Stimulated activated CD4-positive, alpha-beta T cell treated with anti-CD3 and anti-CD28 coated beads, Interleukin-1b, Interleukin-23, amount 100 ng/mL, for 24 hours (primary cell): ENCODE data around the gene ASGR1.

Source experiments
- DNase-seq, 4 experiments: peaks; one replicate each; pipeline ENCODE4 v3.0.0-alpha.2; 2020; ENCODE audit warnings: low read depth in 4 of 4, low spot score in 1 of 4

Gene ASGR1

GRCh38 chr17:7216242-7217112 lies 37.3 kb upstream of the ASGR1 start:
- DNase-seq = no peak

DNA sequence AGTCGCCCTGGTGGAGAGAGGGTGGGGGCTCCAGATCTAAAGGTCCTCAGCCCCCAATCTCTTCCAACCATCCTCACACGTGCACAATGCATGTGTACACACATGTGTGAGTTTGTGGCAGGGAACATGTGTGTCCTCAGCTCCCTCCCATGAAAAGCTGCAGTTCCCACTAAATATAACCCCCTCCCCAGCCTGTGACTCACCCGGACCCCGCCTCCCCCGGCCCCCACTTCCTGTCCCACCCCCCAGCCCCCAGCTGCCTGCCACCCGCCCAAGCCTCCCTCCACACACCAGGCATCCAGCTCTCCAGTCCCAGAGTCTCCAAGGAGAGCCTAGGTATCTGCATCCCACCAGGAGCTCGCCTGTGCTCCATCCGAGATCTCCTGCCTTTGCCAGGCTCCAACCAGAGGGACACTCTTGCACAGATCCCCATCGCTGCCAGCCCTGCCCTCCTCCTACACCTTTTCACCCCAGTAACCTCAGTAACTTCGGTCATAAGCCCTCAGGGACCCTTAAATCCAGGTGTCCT lies 36.5 kb upstream of the ASGR1 start:
- DNase-seq = no peak

GRCh38 chr17:7215136-7215638 lies 36.0 kb upstream of the ASGR1 start:
- no peak for DNase-seq

GRCh38 chr17:7214300-7215135 lies 35.3 kb upstream of the ASGR1 start:
- DNase-seq = peak; percentile 98 to 100 (median 98)

GRCh38 chr17:7213895-7214299 lies 34.7 kb upstream of the ASGR1 start:
- no peak for DNase-seq

DNA sequence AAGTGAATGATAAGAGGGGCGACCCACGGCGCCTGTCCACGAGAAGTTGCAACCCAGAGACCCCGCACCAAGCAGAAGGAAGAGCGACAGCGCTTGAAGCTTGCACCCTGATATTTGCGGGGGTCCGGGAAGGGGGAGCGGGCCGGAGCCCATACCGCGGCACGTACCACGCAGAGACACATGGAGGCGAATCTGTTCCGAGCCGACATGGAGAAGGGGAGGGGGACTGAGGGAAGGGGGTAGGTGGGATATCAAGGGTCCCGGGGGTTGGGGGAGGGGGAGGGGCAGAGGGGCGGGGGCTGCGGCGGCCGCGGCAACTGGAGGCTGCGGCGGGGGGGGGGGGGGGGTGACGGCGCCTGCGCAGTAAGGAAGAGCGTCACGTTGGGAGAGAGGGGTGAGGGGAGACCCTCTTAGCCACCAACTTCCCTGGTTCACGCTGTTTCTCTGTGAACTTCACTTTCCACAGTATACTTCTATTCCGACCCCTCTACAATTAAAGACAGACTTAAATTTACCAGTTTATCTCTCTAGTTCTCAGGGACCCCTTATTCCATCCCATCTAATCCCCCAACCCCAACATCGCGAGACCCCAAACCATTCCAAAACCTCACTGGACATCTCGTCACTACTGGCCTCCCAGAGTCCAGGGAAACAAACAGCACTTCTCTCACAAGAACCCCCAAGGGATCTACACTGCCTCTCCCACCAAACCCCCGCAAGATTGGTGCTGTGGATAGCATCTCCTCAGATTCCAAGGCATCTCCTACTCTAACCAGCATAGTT lies 32.5 kb upstream of the ASGR1 start:
- no peak for DNase-seq

DNA sequence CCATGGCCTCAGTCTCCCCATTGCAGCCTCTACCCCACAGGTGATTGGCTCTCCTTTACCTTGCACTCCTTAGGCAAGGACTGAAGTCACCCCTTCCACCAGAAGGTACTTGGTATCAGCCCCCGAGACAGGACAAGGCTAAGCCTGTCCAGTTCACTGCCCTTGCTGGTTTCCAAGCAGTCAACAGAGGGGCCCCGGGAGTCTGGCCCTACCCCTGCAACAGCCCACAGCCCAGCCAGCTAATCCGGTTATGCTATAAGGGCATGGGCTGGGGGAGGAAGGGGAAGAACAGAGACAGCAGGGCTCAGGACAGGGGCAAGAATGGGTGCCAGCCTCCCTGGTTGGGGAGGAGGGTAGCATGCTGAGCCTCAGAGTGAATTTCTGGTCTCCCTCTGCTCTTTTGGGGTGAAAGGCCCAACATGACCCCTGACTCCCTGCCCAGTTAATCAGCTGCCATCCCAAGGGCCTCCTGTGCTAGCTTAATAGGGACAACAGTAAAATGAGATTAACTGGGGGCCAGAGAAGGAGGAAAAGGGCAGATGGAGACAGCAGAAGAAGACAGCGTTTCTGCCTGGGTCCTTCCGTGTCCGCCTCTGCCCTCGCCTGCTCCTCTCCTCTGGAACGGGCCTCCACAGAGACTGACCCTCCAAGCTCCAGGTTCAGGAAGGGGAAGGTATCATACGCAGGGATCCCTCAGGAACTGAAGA lies 29.7 kb upstream of the ASGR1 start:
- no peak for DNase-seq

- no peak for DNase-seq
Measured at GRCh38 chr17:7208027-7208571, 28.9 kb upstream of the ASGR1 start.

DNA sequence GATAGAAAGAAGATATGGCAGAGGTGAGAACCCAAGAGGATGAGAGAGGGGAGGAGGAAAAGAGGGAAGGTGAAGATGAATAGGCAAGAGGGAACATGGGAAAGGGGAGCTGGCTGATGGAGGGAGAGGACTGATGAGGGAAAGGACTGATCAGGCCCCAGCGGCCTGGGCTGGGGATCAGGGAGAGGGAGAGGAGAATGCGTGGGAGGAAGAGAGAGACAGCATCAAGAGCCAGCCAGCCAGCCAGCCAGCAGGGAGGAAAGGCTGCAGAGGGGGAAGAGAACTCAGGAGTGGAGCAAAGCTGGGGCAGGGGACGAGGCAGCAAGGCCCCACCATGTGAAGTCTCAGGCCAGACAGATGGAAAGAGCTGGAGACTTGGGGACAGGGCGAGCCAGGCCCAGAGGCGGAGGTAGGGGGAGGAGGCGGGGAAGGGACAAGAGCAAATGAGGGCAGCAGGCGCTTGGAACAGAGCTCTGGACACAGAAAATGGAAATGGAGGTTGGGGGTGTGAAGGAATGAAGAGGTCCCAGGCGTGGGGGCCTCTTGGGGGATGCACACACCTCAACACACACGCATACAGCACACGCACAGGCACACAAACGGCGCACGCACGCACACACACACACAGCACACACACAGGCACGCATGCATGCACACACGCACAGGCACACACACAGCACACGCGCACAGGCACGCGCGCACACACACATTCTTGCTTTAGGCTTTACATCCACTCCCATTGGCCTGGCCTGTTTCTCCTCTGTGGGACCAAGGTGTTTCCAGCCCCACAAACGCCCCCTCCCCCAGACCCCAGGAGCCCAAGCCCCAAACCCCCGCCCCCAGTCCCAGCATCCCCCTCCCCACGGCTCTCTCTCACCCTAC lies 28.2 kb upstream of the ASGR1 start:
- no peak for DNase-seq

DNA sequence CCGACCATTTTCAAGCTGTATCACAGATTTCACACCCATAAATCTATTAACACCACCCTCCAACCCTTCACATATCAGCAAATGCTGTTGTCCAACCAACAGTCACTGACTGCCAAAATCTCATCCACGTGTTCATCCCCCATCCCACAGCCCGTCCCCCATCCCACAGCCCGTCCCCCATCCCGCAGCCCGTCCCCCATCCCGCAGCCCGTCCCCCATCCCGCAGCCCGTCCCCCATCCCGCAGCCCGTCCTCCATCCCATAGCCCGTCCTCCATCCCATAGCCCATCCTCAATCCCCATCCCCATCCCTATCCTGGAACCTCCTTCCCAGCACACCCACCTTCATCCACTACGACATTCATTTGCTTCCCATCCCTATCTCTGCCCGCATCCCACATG lies 26.4 kb upstream of the ASGR1 start:
- no peak for DNase-seq

DNA sequence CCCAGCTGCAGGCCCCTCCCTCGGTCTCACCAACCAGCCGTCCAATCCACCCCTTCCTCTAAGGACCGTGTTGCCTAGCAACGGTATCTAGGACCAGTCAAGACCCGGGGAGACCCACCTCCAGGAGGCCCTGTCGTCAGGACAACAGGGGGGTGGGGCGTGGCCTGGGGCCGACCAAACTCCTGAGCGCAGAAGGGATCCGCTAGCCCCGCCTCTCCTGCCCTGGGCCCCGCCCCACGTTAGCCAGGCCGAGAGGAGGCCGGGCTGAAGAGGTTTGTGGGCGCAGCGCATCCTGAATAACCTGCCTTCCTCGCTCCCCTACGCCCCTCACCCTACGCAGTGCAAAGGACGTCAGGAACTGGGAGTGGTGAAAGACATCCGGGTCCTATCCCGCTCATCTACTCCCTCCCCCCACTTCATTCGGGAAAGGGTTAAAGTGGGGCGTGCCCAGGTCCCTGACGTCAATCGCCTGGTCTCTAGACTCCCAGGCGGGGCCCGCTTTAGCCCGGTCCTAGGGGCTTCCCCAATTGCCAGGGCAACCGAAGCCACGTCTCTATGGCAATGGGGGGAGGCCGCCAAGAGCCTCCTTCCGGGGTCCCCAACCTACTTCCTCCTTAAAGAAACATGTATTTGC lies 25.8 kb upstream of the ASGR1 start:
- DNase-seq = peak; percentile 64 to 90 (median 78)

DNA sequence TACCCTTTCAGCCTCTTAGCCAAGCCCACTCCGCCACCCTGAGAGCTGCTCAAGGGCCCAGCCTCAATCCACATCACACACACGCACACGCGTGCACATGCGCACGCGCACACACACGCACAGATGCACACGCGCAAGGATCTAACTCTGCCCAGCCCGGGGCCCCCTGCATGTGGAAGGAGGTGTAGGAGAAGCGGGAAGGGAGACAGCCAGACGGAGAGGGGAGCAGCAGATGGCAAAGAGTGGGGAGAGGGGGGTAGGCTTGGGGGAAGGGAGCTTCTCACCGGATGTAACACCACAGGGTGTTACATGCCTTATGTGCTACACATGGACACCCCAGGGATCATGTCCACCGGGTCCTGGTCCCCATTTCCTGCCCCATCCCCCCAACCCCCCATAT lies 25.2 kb upstream of the ASGR1 start:
- DNase-seq = no peak

GRCh38 chr17:7203391-7203790 lies 24.2 kb upstream of the ASGR1 start:
- no peak for DNase-seq

DNA sequence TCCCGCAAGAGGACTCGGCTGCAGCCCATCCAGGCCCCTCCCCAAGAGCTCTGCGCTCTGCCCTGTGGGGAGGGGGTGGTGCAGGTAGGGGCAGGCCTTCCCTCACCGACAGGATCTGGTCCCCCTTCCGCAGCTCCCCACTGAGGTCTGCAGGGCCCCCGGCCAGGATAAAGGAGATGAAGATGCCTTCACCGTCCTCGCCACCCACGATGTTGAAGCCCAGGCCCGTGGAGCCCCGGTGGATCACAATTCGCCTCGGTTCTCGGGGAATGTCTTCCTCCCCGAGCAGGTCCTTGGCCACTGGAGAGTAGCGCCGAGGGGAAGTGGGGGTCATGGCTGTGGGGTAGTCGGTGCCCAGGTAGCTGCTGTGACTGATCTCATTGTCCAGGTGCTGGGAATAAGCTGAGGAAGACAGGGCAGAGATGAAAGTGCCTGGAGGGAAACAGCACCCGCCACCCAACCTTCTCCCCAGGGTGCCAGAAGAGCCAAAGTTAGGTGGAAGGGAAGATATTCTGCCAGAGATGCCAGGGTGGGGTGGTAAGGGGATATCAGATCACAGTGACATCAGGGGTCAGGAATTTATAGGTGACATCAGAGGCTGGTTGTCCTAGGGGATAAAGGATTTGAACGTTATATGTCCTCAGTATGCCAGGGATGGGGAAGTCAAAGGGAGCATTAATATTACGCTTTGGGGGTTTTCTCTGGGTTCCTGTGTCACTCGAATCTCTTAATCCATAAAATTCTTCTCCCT lies 17.7 kb upstream of the ASGR1 start:
- no peak for DNase-seq

DNA sequence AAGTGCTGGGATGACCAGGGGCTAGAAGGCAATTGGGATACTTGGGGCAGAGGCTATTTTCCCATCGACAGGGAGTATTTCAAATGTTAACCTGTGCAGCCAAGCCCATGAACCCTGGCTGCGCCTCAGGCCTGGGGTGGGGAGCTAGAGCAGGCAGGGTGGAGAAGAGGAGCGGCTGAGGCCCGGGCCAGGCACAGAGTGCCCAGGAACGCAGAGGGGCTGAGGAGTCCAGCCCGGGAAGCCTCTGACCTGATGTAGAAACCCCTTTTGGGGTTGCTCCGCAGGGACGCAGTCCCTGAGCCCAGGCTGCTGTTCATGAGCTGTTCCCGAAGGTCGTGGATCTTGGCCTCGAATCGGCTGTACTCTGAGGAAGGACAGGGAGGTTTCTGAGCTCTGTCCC lies 16.8 kb upstream of the ASGR1 start:
- no peak for DNase-seq

GRCh38 chr17:7192271-7192937 lies 13.2 kb upstream of the ASGR1 start:
- DNase-seq = no peak

DNA sequence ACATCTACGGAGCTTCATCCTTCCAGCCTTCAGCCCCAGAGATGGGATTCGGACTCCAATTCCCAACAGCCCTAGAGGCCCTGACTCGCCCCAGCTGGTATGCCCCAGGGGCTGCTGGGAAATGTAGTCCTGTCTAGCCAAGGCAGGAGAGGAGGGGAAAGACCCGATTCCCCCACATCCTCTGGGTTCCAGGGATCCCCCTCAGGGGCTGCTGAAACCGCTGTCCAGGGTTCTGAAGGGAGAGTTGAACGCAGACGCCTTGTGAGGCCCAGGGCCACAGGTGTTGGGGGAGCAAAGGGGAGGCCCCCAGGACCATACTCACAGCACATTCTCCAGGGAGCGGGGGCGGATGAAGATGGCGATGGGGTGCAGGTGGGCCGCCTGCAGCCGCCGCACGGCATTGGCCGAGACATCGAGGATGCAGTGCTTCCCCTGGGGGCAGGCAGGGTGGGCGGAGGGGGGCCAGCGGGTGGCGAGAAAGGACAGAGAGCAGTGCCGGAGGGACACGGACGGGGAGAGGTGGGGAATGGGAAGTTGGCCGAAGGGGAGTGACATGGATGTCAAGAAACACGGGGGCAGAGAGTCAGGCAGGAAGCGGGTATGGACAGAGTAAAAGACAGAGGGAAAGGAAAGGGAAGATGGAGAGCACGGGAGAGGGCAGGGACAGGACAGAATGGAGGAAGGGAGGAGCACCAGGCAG lies 12.6 kb upstream of the ASGR1 start:
- DNase-seq = no peak
